ENCODE data around the gene LSM10.

The LSM10 gene

GRCh38 chr1:36359911-36360550, 37.7 kb downstream of the LSM10 start:
- TF ChIP-seq CTCF (IDR thresholded peaks at IDR 0.05; ENCODE audit: low read depth, low read length): no peak
- DNase-seq (ENCODE audit: extremely low read depth, low read depth): no peak

- no peak for DNase-seq (ENCODE audit: extremely low read depth, low read depth)
- TF ChIP-seq CTCF (IDR thresholded peaks at IDR 0.05; ENCODE audit: low read depth, low read length): no peak
Observed at GRCh38 chr1:36359383-36359782, 38.3 kb downstream of the LSM10 start.

GRCh38 chr1:36358514-36359084, 39.1 kb downstream of the LSM10 start:
- DNase-seq (ENCODE audit: extremely low read depth, low read depth): no peak
- no peak for TF ChIP-seq CTCF (IDR thresholded peaks at IDR 0.05; ENCODE audit: low read depth, low read length)

GRCh38 chr1:36355811-36356210, 41.9 kb downstream of the LSM10 start:
- TF ChIP-seq CTCF (IDR thresholded peaks at IDR 0.05; ENCODE audit: low read depth, low read length): no peak
- no peak for DNase-seq (ENCODE audit: extremely low read depth, low read depth)

GRCh38 chr1:36354486-36354885, 43.2 kb downstream of the LSM10 start:
- no peak for DNase-seq (ENCODE audit: extremely low read depth, low read depth)

GRCh38 chr1:36352910-36353878, 44.5 kb downstream of the LSM10 start:
- no peak for DNase-seq (ENCODE audit: extremely low read depth, low read depth)
- TF ChIP-seq CTCF (IDR thresholded peaks at IDR 0.05; ENCODE audit: low read depth, low read length): no peak

More at GRCh38 chr1:36354486-36354885, 43.2 kb downstream of the LSM10 start:
- TF ChIP-seq CTCF (IDR thresholded peaks at IDR 0.05; ENCODE audit: low read depth, low read length): no peak
